Mononuclear cell (primary cell): ENCODE data around the gene VPS33B. TPM values are rescaled to one million over a fixed set of nuclear protein-coding genes. Genes with fewer than 3 reads are reported as not detected.

ENCODE experiments used
- H3K27me3 ChIP-seq: 2 replicates; pipeline ENCODE4 v1.6.0; 2011; ENCODE audit warnings: low read length, control low read depth; ENCODE audit not compliant: insufficient read depth
- H3K4me1 ChIP-seq: 2 replicates; pipeline ENCODE4 v1.5.1; 2011; ENCODE audit warnings: mild to moderate bottlenecking, low read length, control low read depth; ENCODE audit not compliant: insufficient read depth
- H3K4me3 ChIP-seq: 2 replicates; pipeline ENCODE4 v1.5.1; 2011; ENCODE audit warnings: mild to moderate bottlenecking, low read length, moderate library complexity
- H3K9me3 ChIP-seq: 2 replicates; pipeline ENCODE4 v1.5.1; 2011; ENCODE audit warnings: low read depth, mild to moderate bottlenecking, control low read depth, low read length
- total RNA-seq: library from RNA; depleted of rRNA; stranded (reverse); fragments of >200 nt; gene quantifications from one replicate; pipeline ENCODE4 v1.2.3, GENCODE V29; 2012

Gene VPS33B
- 9.1 TPM for total RNA-seq

GRCh38 chr15:91022075-91022831, at the start of gene VPS33B:
VPS33B (minus strand) TSS chr15:91022594; CDS start chr15:91022249, 345 bp downstream.
- H3K4me3 ChIP-seq = peak within 1 kb of the TSS; percentile 94
- no peaks in the 10 kb centered on the region for H3K9me3 ChIP-seq
- peaks cover 22% of the 10 kb centered on the region for H3K4me1 ChIP-seq
- no peaks in the 10 kb centered on the region for H3K27me3 ChIP-seq

DNA sequence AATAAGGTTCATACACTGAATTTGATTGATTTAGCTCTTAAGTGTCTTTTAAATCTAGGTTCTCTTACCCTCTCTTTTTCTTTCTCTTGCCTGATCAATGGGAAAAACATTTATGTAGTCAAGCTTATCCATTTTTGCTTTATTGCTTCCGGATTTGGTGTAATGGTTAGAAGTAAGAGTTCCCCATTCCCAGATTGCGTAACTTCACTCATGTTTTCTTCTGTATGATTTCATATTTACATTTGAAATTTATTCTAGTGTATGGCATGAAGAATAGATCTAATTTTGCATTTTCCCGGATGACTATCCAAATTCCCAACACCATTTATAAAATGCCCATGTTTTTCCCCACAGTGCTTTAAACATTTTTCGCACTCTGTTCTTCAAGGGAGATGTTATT, 49.8 kb upstream of the VPS33B start:
- no peaks in the 10 kb centered on the region for H3K4me1 ChIP-seq
- no peak overlapping the region for H3K4me3 ChIP-seq
- H3K9me3 ChIP-seq = no peaks in the 10 kb centered on the region
- H3K27me3 ChIP-seq = peaks cover 9% of the 10 kb centered on the region

DNA sequence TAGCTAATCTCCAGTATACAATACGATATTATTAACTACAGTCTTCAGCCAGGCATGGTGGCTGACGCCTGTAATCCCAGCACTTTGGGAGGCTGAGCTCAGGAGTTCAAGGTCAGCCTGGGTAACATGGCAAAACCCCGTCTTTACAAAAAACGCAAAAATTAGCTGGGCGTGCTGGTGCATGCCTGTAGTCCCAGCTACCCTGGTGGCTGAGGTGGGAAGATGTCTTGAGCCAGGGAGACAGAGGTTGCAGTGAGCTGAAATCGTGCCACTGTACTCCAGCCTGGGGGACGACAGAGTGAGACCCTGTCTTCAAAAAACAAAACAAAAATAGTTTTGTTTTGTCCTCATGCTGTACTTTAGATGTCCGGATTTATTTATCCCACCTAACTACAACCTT, 48.5 kb upstream of the VPS33B start:
- Histone ChIP-seq H3K27me3 (peaks cover 9% of the 10 kb centered on the region), H3K4me3 (no peak overlapping the region), H3K9me3 (no peaks in the 10 kb centered on the region), H3K4me1 (no peaks in the 10 kb centered on the region)

GRCh38 chr15:91068966-91069365, 46.6 kb upstream of the VPS33B start:
- Histone ChIP-seq H3K27me3 (peaks cover 9% of the 10 kb centered on the region), H3K4me3 (no peak overlapping the region), H3K4me1 (no peaks in the 10 kb centered on the region), H3K9me3 (no peaks in the 10 kb centered on the region)

- H3K4me1 ChIP-seq = no peaks in the 10 kb centered on the region
- no peaks in the 10 kb centered on the region for H3K9me3 ChIP-seq
- H3K27me3 ChIP-seq = peaks cover 9% of the 10 kb centered on the region
- no peak overlapping the region for H3K4me3 ChIP-seq
Observed at GRCh38 chr15:91068436-91068835, 46.0 kb upstream of the VPS33B start.

DNA sequence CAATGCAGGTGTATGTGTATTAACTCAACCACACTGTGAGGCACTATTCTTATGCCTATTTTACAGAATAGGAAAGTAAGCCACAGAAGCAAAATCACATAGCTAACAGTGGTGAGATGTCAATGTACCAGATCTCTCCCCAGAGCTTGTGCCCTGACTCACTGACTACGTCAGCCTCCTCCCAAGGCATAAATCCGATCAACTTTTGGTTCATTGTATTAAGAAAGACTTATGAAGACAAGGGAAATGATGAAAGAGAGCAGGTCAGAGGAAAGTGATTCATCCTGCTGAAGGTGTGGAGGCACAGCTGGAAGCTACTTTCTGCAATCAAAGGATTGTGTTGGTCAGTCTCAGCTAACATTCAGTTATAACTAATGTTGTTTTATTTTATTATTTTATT, 44.6 kb upstream of the VPS33B start:
- Histone ChIP-seq H3K4me3 (no peak overlapping the region), H3K9me3 (no peaks in the 10 kb centered on the region), H3K27me3 (peaks cover 9% of the 10 kb centered on the region)

DNA sequence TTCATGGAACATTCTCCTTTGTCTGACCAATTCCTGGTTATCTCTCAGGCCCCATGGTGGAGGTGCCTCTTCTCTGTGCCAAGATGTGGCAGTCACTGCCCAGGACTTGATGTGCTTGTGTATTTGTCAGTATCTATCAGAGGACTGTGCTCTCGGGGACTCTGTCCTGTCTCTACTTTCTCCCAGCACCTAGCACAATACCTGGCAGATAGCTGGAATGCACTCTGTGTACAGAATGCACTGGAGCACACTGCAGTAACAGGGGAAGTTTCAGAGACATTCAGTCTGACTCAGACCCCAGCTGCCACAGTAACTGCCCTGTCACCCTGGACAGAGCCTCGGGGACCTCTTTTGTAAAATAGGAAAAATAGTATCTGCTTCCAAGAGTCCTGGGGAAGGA, 43.1 kb upstream of the VPS33B start:
- no peak overlapping the region for H3K4me3 ChIP-seq
- H3K27me3 ChIP-seq = no peaks in the 10 kb centered on the region
- no peaks in the 10 kb centered on the region for H3K9me3 ChIP-seq
- no peaks in the 10 kb centered on the region for H3K4me1 ChIP-seq

More for the DNA sequence above, 44.6 kb upstream of the VPS33B start:
- no peaks in the 10 kb centered on the region for H3K4me1 ChIP-seq

DNA sequence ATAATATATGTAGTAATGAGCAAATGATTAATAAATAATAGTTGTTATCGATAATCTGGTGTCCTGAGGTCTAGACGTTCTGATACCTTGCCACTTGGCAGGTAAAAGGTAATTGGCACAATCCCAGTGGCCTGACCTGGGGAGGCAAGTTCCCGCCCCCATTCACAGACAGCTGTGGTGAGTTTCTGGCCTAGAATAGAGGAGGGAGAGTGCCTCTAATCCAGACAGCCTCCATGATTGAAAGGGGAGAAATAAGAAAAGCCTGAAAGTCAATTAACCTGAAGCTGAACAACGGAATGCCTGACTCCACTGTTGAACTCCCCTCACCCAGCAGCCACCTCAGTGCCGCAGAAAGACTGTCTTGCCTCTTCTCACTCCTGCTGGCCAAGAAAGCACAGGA, 39.6 kb upstream of the VPS33B start:
- Histone ChIP-seq H3K9me3 (no peaks in the 10 kb centered on the region), H3K4me3 (no peak overlapping the region), H3K27me3 (peaks cover 14% of the 10 kb centered on the region), H3K4me1 (no peaks in the 10 kb centered on the region)

DNA sequence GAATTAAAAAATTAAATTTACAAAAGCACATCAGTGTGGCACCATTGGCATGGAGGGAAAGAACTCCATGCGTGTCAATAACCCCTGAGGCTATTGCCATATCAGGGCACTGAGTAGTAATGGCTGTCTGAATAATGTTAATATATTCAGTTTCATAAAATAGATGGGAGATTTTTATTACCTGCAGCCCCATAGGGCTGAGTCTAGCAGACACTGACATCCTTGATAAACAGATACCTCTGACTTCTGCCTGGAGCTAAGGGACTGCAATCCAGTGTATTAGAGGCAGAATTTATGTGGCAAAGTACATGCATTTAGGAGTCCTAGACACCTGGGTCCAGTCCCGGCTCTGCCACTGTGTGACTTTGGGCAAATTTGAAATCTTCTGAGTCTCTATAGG, 38.8 kb upstream of the VPS33B start:
- Histone ChIP-seq H3K9me3 (no peaks in the 10 kb centered on the region), H3K4me3 (no peak overlapping the region), H3K4me1 (no peaks in the 10 kb centered on the region), H3K27me3 (peaks cover 22% of the 10 kb centered on the region)

DNA sequence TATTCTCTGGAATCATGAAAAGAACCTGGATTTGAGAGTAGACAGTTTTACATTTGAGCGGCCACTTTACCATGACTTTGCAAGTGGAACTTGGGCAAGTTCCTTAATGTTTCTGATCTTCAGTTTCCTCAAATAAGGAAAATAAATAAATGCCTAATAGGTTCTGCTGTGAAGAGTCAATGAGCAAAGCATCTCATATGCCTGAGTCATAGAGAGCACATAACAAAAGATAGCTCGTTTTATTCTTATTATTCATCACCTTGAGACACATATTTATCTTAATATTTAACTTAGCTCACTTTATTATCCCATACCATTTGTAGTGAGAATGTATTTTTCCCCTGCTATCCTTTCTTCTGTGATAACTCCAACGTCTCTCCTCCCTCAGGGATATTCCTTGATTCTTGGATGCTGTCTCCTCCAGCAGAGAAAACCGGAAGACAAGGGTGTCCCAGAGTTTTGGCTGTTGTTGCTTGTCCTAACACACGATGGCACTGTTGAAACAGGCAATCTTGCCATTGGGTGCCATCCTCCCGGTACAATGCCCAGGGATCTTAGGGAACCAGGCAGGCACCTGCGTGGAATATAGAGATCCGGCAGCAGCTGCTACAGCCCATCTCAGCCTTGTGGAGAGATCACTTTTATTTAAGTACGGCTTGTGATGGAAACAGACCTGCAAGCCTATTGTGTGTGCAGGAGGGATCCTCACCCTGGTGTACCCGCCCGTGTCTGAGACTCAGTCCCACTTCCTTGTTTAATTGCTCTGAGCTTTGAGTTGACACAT, 33.3 kb upstream of the VPS33B start:
- no peaks in the 10 kb centered on the region for H3K9me3 ChIP-seq
- peaks cover 45% of the 10 kb centered on the region for H3K27me3 ChIP-seq
- no peak overlapping the region for H3K4me3 ChIP-seq
- no peaks in the 10 kb centered on the region for H3K4me1 ChIP-seq

- Histone ChIP-seq H3K27me3 (peaks cover 45% of the 10 kb centered on the region), H3K4me3 (no peak overlapping the region), H3K9me3 (no peaks in the 10 kb centered on the region), H3K4me1 (peaks cover 4% of the 10 kb centered on the region)
Observed at GRCh38 chr15:91054816-91055215, 32.4 kb upstream of the VPS33B start.

DNA sequence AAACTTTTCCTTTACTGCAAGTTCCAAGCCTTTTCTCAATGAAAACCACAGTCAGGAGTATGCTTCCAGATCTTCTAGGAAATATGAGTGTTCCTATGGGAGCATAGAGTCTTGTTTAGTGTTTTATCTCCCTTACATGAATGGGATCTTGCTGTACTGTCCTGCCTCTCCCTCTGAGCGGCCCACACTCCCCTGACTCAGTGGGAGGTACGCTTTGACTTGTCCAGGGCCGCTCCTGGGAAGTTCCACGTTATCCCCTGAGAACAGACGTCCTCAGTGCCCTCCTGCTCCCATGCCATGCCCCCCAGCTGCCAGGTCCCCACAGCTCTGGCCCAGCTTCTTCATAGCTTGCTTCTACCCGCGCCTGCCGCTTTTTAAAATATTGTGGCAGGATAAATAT, 28.9 kb upstream of the VPS33B start:
- H3K4me3 ChIP-seq = no peak overlapping the region
- H3K9me3 ChIP-seq = no peaks in the 10 kb centered on the region
- peaks cover 29% of the 10 kb centered on the region for H3K4me1 ChIP-seq
- H3K27me3 ChIP-seq = peaks cover 24% of the 10 kb centered on the region

DNA sequence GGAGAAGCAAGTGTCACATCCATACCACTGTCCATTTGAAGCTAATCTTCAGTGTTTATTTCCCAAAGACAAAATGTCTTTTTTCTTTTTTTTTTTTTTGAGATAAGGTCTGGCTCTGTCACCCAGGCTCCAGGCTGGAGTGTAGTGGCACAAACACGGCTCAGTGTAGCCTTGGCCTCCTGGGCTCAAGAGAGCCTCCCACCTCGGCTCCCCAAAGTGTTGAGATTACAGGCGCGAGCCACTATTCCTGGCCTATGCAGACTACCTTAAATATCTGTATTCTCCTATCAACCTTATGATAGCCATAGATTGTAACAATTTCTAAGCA, 27.7 kb upstream of the VPS33B start:
- Histone ChIP-seq H3K9me3 (no peaks in the 10 kb centered on the region), H3K4me3 (no peak overlapping the region), H3K4me1 (peaks cover 29% of the 10 kb centered on the region), H3K27me3 (peaks cover 16% of the 10 kb centered on the region)

GRCh38 chr15:91049378-91050127, 27.2 kb upstream of the VPS33B start:
- H3K4me1 ChIP-seq = peaks cover 29% of the 10 kb centered on the region
- no peaks in the 10 kb centered on the region for H3K9me3 ChIP-seq
- no peak overlapping the region for H3K4me3 ChIP-seq
- peaks cover 11% of the 10 kb centered on the region for H3K27me3 ChIP-seq

DNA sequence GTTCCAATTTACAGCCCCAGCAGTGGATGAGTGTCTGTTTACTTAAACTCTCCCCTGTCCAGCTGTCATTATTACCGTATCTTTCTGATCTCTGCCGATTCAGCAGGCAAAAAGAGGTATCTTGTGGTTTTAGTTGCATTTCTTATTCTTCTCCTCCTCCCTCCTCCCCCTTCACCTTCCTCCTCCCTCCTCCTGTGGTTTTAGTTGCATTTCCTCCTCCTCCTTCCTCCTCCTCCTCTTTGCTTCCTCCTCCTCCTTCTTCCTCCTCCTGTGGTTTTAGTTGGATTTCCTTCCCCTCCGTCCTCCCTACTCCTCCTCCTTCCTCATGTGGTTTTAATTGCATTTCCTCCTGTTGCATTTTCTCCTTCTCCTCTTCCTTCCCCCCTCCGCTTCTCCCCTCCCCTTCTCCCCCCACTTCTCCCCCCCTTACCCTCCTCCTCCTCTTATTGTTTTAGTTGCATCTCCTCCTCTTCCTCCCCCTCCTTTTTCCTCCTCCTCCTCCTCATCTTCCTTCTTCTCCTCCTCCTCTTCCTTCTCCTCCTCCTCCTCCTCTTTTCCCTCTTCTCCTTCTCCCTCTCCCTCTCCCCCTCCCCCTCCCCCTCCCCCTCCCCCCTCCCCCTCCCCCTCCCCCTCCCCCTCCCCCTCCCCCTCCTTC, 25.3 kb upstream of the VPS33B start:
- peaks cover 29% of the 10 kb centered on the region for H3K4me1 ChIP-seq
- no peaks in the 10 kb centered on the region for H3K9me3 ChIP-seq
- peaks cover 4% of the 10 kb centered on the region for H3K27me3 ChIP-seq
- H3K4me3 ChIP-seq = no peak overlapping the region
